Smooth muscle cell (in vitro differentiated cells): Measurements from ENCODE around the gene ZNF316. TPM values are rescaled to one million over a fixed set of nuclear protein-coding genes. Genes with fewer than 3 reads are reported as not detected.

Source experiments
- DNase-seq: peaks from one replicate; lab custom pipeline; 2025; ENCODE audit not compliant: unreplicated experiment; lab: John Stamatoyannopoulos, UW
- H2AFZ ChIP-seq: fragments of 200-600 bp; sonication (generic); 2 replicates; pipeline ENCODE4 v1.6.0; 2016; ENCODE audit warnings: antibody characterized with exemption, low read depth, mild to moderate bottlenecking
- H3F3A ChIP-seq: fragments of 200-600 bp; sonication (generic); 2 replicates; pipeline ENCODE4 v1.6.0; 2017; ENCODE audit warnings: antibody characterized with exemption, low read depth
- H3K27ac ChIP-seq: fragments of 200-600 bp; sonication (generic); 2 replicates; pipeline ENCODE4 v1.5.1; 2016; ENCODE audit warnings: low read depth, mild to moderate bottlenecking
- H3K27me3 ChIP-seq: fragments of 200-600 bp; sonication (generic); 2 replicates; pipeline ENCODE4 v1.6.1; 2016; ENCODE audit warnings: low read depth, mild to moderate bottlenecking
- H3K36me3 ChIP-seq: fragments of 200-600 bp; sonication (generic); 2 replicates; pipeline ENCODE4 v1.5.1; 2016; ENCODE audit warnings: low read depth
- H3K4me1 ChIP-seq: fragments of 200-600 bp; sonication (generic); 2 replicates; pipeline ENCODE4 v1.5.1; 2016; ENCODE audit warnings: low read depth
- H3K4me2 ChIP-seq: fragments of 200-600 bp; sonication (generic); 2 replicates; pipeline ENCODE4 v1.6.0; 2016; ENCODE audit warnings: mild to moderate bottlenecking
- H3K4me3 ChIP-seq: fragments of 200-600 bp; sonication (generic); 2 replicates; pipeline ENCODE4 v1.5.1; 2016; ENCODE audit warnings: mild to moderate bottlenecking
- H3K79me2 ChIP-seq: fragments of 200-600 bp; sonication (generic); 2 replicates; pipeline ENCODE4 v1.6.0; 2016; ENCODE audit warnings: low read depth, mild to moderate bottlenecking
- H3K9ac ChIP-seq: fragments of 200-600 bp; sonication (generic); 2 replicates; pipeline ENCODE4 v1.6.0; 2016; ENCODE audit warnings: low read depth
- H3K9me3 ChIP-seq: fragments of 200-600 bp; sonication (generic); replicated peaks from 2 replicates; pipeline ENCODE4 v1.5.1; 2016; ENCODE audit warnings: low read depth
- H4K20me1 ChIP-seq: fragments of 200-600 bp; sonication (generic); 2 replicates; pipeline ENCODE4 v1.6.0; 2016; ENCODE audit warnings: low read depth
- WGBS: methylation state at CpG from one replicate; pipeline ENCODE4 v1.1.7; 2016; ENCODE audit warnings: low lambda C conversion rate; 5-methylcytosine and 5-hydroxymethylcytosine counted together
- polyA plus RNA-seq: library from polyadenylated mRNA; unstranded; fragments of >200 nt; fragmentation: Nextera tagmentation; extraction: Ambion mirVana; gene quantifications from 2 replicates; pipeline ENCODE4 v1.2.1, GENCODE V29; 2016
- total RNA-seq: library from RNA; depleted of rRNA; stranded (reverse); fragments of >200 nt; gene quantifications from 2 replicates; pipeline ENCODE4 v1.2.3, GENCODE V29; 2014
- TF ChIP-seq, protein P1 (sequence below): fragments of 200-600 bp; sonication (generic); IDR thresholded peaks from 2 replicates; pipeline ENCODE4 v1.5.1; 2017; ENCODE audit warnings: borderline replicate concordance, mild to moderate bottlenecking, antibody characterized with exemption; ENCODE audit not compliant: insufficient read depth, poor library complexity, severe bottlenecking

ZNF316 gene
- total and polyA plus RNA-seq, 2 experiments from 2014 or later: 6.6 to 8.3 TPM

DNA sequence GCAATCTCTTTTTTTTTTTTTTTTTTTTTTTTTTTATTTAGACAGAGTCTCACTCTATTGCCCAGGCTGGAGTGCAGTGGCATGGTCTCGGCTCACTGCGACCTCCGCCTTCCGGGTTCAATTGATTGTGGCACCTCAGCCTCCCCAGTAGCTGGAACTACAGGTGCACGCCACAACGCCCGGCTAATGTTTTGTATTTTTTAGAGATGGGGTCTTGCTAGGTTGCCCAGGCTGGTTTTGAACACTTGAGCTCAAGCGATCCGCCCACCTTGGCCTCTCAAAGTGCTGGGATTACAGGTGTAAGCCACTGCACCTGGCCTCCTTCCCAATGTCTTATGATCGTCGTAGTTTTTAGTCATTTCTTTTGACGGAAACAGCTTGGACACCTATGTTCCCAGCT is 28.3 kb upstream of the ZNF316 start:
- Histone ChIP-seq H3F3A (no peaks in the 10 kb centered on the region), H4K20me1 (no peaks in the 10 kb centered on the region), H3K79me2 (no peaks in the 10 kb centered on the region), H3K9me3 (no peaks in the 10 kb centered on the region), H3K4me1 (no peaks in the 10 kb centered on the region), H3K4me3 (no peak overlapping the region), H3K27me3 (no peaks in the 10 kb centered on the region), H3K27ac (no peak overlapping the region), H3K36me3 (no peaks in the 10 kb centered on the region), H3K9ac (no peak overlapping the region), H2AFZ (no peak overlapping the region), H3K4me2 (no peak overlapping the region)
- WGBS: 98% methylated on average over 12 of the region's 12 CpGs
- TF ChIP-seq, protein P1, sequence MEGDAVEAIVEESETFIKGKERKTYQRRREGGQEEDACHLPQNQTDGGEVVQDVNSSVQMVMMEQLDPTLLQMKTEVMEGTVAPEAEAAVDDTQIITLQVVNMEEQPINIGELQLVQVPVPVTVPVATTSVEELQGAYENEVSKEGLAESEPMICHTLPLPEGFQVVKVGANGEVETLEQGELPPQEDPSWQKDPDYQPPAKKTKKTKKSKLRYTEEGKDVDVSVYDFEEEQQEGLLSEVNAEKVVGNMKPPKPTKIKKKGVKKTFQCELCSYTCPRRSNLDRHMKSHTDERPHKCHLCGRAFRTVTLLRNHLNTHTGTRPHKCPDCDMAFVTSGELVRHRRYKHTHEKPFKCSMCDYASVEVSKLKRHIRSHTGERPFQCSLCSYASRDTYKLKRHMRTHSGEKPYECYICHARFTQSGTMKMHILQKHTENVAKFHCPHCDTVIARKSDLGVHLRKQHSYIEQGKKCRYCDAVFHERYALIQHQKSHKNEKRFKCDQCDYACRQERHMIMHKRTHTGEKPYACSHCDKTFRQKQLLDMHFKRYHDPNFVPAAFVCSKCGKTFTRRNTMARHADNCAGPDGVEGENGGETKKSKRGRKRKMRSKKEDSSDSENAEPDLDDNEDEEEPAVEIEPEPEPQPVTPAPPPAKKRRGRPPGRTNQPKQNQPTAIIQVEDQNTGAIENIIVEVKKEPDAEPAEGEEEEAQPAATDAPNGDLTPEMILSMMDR: no peak
- DNase-seq: no peak

DNA sequence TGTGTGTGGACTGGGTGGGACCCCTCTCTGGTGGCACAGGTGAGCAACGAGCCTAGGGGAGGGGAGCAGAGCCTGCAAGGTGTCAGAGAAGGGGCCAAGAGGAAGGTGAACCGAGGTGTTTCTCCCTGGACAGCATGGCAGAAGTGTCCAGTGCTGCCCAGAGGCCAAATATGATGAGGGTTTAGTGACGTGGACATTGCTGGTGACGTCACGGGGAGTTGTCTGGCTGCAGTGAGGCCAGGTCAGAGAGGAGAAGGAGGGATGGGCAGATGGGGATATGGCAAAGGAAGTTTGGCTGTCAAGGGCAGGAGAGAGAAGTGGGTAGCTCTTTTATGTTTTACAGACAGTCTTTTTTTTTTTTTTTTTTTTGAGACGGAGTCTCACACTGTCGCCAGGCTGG is 24.3 kb upstream of the ZNF316 start:
- no peaks in the 10 kb centered on the region for H3K36me3 ChIP-seq
- 91% methylated on average over 7 of the region's 7 CpGs for WGBS
- no peak overlapping the region for H3K27ac ChIP-seq
- no peak overlapping the region for H2AFZ ChIP-seq
- no peak overlapping the region for H3K4me3 ChIP-seq
- TF ChIP-seq, protein P1: no peak
- no peaks in the 10 kb centered on the region for H3K27me3 ChIP-seq
- H4K20me1 ChIP-seq: no peaks in the 10 kb centered on the region
- no peaks in the 10 kb centered on the region for H3K79me2 ChIP-seq
- peaks cover 4% of the 10 kb centered on the region for H3K4me1 ChIP-seq
- H3F3A ChIP-seq: peaks cover 5% of the 10 kb centered on the region
- H3K9ac ChIP-seq: no peak overlapping the region
- H3K4me2 ChIP-seq: no peak overlapping the region
- no peak for DNase-seq
- no peaks in the 10 kb centered on the region for H3K9me3 ChIP-seq

DNA sequence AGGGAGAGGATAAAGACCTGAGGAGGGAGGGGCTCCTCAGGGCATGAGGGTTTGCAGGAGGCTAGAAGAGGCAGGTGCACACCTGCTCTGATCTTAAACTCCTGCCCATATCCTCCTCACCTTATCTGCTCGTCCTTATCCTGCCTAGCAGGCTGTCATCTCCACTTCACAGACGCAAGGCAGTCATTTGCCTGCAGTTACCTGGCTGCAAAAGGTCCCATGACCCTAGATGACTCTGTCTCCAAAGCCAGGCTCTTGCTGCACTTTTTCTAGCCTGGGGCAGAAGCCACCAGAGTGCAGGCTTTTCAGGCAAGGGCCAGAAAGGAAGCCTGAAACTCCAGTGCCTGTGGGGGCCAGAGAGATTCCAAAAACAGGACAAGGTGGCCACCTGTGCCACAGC is 23.4 kb upstream of the ZNF316 start:
- 33% methylated on average over 2 of the region's 2 CpGs for WGBS
- H3K9ac ChIP-seq: no peak overlapping the region
- no peak overlapping the region for H3K27ac ChIP-seq
- H3K79me2 ChIP-seq: no peaks in the 10 kb centered on the region
- no peaks in the 10 kb centered on the region for H3K27me3 ChIP-seq
- H3K4me3 ChIP-seq: no peak overlapping the region
- H4K20me1 ChIP-seq: no peaks in the 10 kb centered on the region
- peaks cover 4% of the 10 kb centered on the region for H3K4me1 ChIP-seq
- TF ChIP-seq, protein P1: no peak
- H2AFZ ChIP-seq: no peak overlapping the region
- H3F3A ChIP-seq: peaks cover 5% of the 10 kb centered on the region
- no peaks in the 10 kb centered on the region for H3K9me3 ChIP-seq
- H3K4me2 ChIP-seq: no peak overlapping the region
- DNase-seq: no peak
- H3K36me3 ChIP-seq: no peaks in the 10 kb centered on the region

GRCh38 chr7:6614953-6615722 is 22.0 kb upstream of the ZNF316 start, which contains the start of gene ZNF853:
ZNF853 (plus strand) TSS chr7:6615610; CDS start chr7:6616175, 565 bp downstream.
- no peak for DNase-seq
- H4K20me1 ChIP-seq: no peaks in the 10 kb centered on the region
- peak within 1 kb of the TSS; percentile 22 for H3K9ac ChIP-seq
- no peak within 1 kb of the TSS for H3K27ac ChIP-seq
- 3% methylated on average over 38 of the region's 91 CpGs for WGBS
- peaks cover 4% of the 10 kb centered on the region for H3K4me1 ChIP-seq
- H3K4me2 ChIP-seq: peak within 1 kb of the TSS; percentile 99
- TF ChIP-seq, protein P1: no peak
- no peaks in the 10 kb centered on the region for H3K79me2 ChIP-seq
- H3K4me3 ChIP-seq: peak within 1 kb of the TSS; percentile 66
- no peaks in the 10 kb centered on the region for H3K9me3 ChIP-seq
- no peaks in the 10 kb centered on the region for H3K36me3 ChIP-seq
- H3K27me3 ChIP-seq: no peaks in the 10 kb centered on the region
- H3F3A ChIP-seq: peaks cover 5% of the 10 kb centered on the region
- peak within 1 kb of the TSS; percentile 95 for H2AFZ ChIP-seq
